ENCODE data around the gene SLC11A2. TPM values are rescaled to one million over a fixed set of nuclear protein-coding genes. Genes with fewer than 3 reads are reported as not detected.
A peak's percentile ranks its signal among the peaks of the same experiment; 100 is the strongest.
"Not testable (repeated sequence)": the region's sequence is repeated elsewhere in the genome, so short reads cannot be mapped to it uniquely, and the experiment has no call there.

Gene SLC11A2
- polyA plus RNA-seq, 12 donors = 20.0 to 37.3 (median 25.5) TPM; not detected in 1

- no peak for DNase-seq
Measured at GRCh38 chr12:50951112-50951511, 75.1 kb downstream of the SLC11A2 start.

- DNase-seq = no peak
Measured at GRCh38 chr12:50949801-50950302, 76.3 kb downstream of the SLC11A2 start.

- no peak for DNase-seq
Measured at GRCh38 chr12:50948798-50949197, 77.4 kb downstream of the SLC11A2 start.

- no peak for DNase-seq
Measured at GRCh38 chr12:50947933-50948626, 78.1 kb downstream of the SLC11A2 start.

GRCh38 chr12:50937653-50938052 is 88.5 kb downstream of the SLC11A2 start:
- DNase-seq = no peak

GRCh38 chr12:50936821-50937530 is 89.2 kb downstream of the SLC11A2 start:
- DNase-seq = no peak

- no peak for DNase-seq
Measured at GRCh38 chr12:50934981-50935807, 91.0 kb downstream of the SLC11A2 start.

GRCh38 chr12:50934371-50934851 is 91.8 kb downstream of the SLC11A2 start:
- DNase-seq = peak; percentile 13

GRCh38 chr12:50933459-50934124 is 92.6 kb downstream of the SLC11A2 start:
- DNase-seq = no peak

GRCh38 chr12:50932787-50933280 is 93.3 kb downstream of the SLC11A2 start:
- DNase-seq = no peak

GRCh38 chr12:50930477-50930876 is 95.7 kb downstream of the SLC11A2 start:
- not testable (repeated sequence) for DNase-seq

GRCh38 chr12:50929831-50930230 is 96.4 kb downstream of the SLC11A2 start:
- DNase-seq = no peak

Other genes with a start within 250 kb of the SLC11A2 start
- gene TMPRSS12, start 183.5 kb downstream of the SLC11A2 start, polyA plus RNA-seq (ENCODE audit: insufficient read length in 12 of 12) = under 1 TPM in 5 of 12 donors, not detected in 7; 0.07 to 0.19 (median 0.09) TPM
- under 1 TPM in 6 of 12 donors, not detected in 6; 0.45 to 0.97 (median 0.71) TPM for gene HIGD1C, start 73.8 kb downstream of the SLC11A2 start, polyA plus RNA-seq (ENCODE audit: insufficient read length in 12 of 12)
- 10 to 100 TPM in 11 of 12 donors, not detected in 1; 39.7 to 89.0 (median 52.8) TPM for gene LETMD1, start 21.9 kb upstream of the SLC11A2 start, polyA plus RNA-seq (ENCODE audit: insufficient read length in 12 of 12)
- gene CSRNP2, start 57.2 kb upstream of the SLC11A2 start, polyA plus RNA-seq (ENCODE audit: insufficient read length in 12 of 12) = 10 to 100 TPM in 11 of 12 donors, not detected in 1; 20.5 to 32.8 (median 27.0) TPM
- 10 to 100 TPM in 11 of 12 donors, not detected in 1; 30.9 to 51.2 (median 46.3) TPM for gene TFCP2, start 146.8 kb upstream of the SLC11A2 start, polyA plus RNA-seq (ENCODE audit: insufficient read length in 12 of 12)
- 10 to 100 TPM in 3 of 12 donors, 1 to 10 TPM in 8, not detected in 1; 6.2 to 19.8 (median 8.0) TPM for gene POU6F1, start 191.7 kb upstream of the SLC11A2 start, polyA plus RNA-seq (ENCODE audit: insufficient read length in 12 of 12)
- gene DAZAP2, start 212.4 kb upstream of the SLC11A2 start, polyA plus RNA-seq (ENCODE audit: insufficient read length in 12 of 12) = 100 to 1,000 TPM in 3 of 12 donors, 10 to 100 TPM in 8, not detected in 1; 71.1 to 147 (median 80.8) TPM
- 10 to 100 TPM in 6 of 12 donors, 1 to 10 TPM in 5, not detected in 1; 6.2 to 31.8 (median 10.8) TPM for gene SMAGP, start 244.0 kb upstream of the SLC11A2 start, polyA plus RNA-seq (ENCODE audit: insufficient read length in 12 of 12)

All from muscle of arm (tissue), 12 donors.